Liver (tissue), 9 donors: Measurements from ENCODE around the gene ALK. TPM values are rescaled to one million over a fixed set of nuclear protein-coding genes. Genes with fewer than 3 reads are reported as not detected.

Source experiments
- DNase-seq: peaks from one replicate; pipeline ENCODE4 v3.0.0-alpha.2; 2017; ENCODE audit warnings: low spot score
- H3K27ac ChIP-seq, 2 donors: one replicate each; pipeline ENCODE4 v1.7.0; 2013; ENCODE audit warnings: inconsistent platforms in 2 of 2, low read length in 2 of 2, control low read depth in 1 of 2, low read depth in 1 of 2, mild to moderate bottlenecking in 1 of 2
- H3K27me3 ChIP-seq, 4 donors: one replicate each; pipeline versions ENCODE4 v1.6.1 to v1.7.0; 2013; ENCODE audit warnings: low read length in 3 of 4, inconsistent platforms in 1 of 4, mild to moderate bottlenecking in 1 of 4, moderate library complexity in 1 of 4; ENCODE audit not compliant: control insufficient read depth in 4 of 4, insufficient read depth in 4 of 4
- H3K36me3 ChIP-seq, 4 donors: one replicate each; pipeline versions ENCODE4 v1.6.1 to v1.7.0; 2013; ENCODE audit warnings: low read length in 3 of 4, mild to moderate bottlenecking in 3 of 4, low read depth in 1 of 4, moderate library complexity in 1 of 4; ENCODE audit not compliant: control insufficient read depth in 4 of 4, insufficient read depth in 3 of 4
- H3K4me1 ChIP-seq, 4 donors: one replicate each; pipeline versions ENCODE4 v1.6.1 to v1.7.0; 2013; ENCODE audit warnings: low read length in 3 of 4, mild to moderate bottlenecking in 3 of 4, moderate library complexity in 1 of 4; ENCODE audit not compliant: control insufficient read depth in 4 of 4, insufficient read depth in 4 of 4
- H3K4me3 ChIP-seq, 3 donors: one replicate each; pipeline versions ENCODE4 v1.6.1 to v1.7.0; 2013; ENCODE audit warnings: low read length in 3 of 3, control low read depth in 1 of 3, low read depth in 1 of 3, mild to moderate bottlenecking in 1 of 3
- H3K9ac ChIP-seq, 2 donors: one replicate each; pipeline ENCODE4 v1.7.0; 2013; ENCODE audit warnings: low read length in 2 of 2, mild to moderate bottlenecking in 2 of 2, moderate library complexity in 2 of 2, control low read depth in 1 of 2, low read depth in 1 of 2
- H3K9me3 ChIP-seq, 4 donors: one replicate each; pipeline versions ENCODE4 v1.6.1 to v1.7.0; 2013; ENCODE audit warnings: low read length in 3 of 4; ENCODE audit not compliant: control insufficient read depth in 4 of 4
- EGR1 ChIP-seq, 2 donors: IDR thresholded peaks; 2 replicates each; pipeline ENCODE4 v1.6.1; 2016 to 2018; ENCODE audit warnings: antibody characterized with exemption in 2 of 2, low read depth in 2 of 2
- FOXA1 ChIP-seq: IDR thresholded peaks from 2 replicates; pipeline ENCODE4 v1.6.1; 2016; ENCODE audit warnings: antibody characterized with exemption
- FOXA2 ChIP-seq: IDR thresholded peaks from 2 replicates; pipeline ENCODE4 v1.6.1; 2016; ENCODE audit warnings: antibody characterized with exemption
- HNF4A ChIP-seq, 2 donors: conservative IDR thresholded peaks; 2 replicates each; pipeline ENCODE4 v1.6.1; 2016; ENCODE audit warnings: antibody characterized with exemption in 2 of 2, mild to moderate bottlenecking in 2 of 2
- HNF4G ChIP-seq: IDR thresholded peaks from 2 replicates; pipeline ENCODE4 v1.6.1; 2016; ENCODE audit warnings: antibody characterized with exemption
- JUND ChIP-seq, 2 donors: IDR thresholded peaks; 2 replicates each; pipeline ENCODE4 v1.6.1; 2016; ENCODE audit warnings: antibody characterized with exemption in 2 of 2
- NR2F2 ChIP-seq: IDR thresholded peaks from 2 replicates; pipeline ENCODE4 v1.6.1; 2016; ENCODE audit warnings: antibody characterized with exemption
- RAD21 ChIP-seq, 2 donors: IDR thresholded peaks; 2 replicates each; pipeline ENCODE4 v1.6.1; 2016; ENCODE audit warnings: antibody characterized with exemption in 2 of 2, mild to moderate bottlenecking in 2 of 2
- RXRA ChIP-seq, 2 donors: IDR thresholded peaks; 2 replicates each; pipeline ENCODE4 v1.6.1; 2017 to 2018; ENCODE audit warnings: antibody characterized with exemption in 2 of 2, mild to moderate bottlenecking in 1 of 2
- SP1 ChIP-seq: IDR thresholded peaks from 2 replicates; pipeline ENCODE4 v1.6.1; 2018; ENCODE audit warnings: antibody characterized with exemption, mild to moderate bottlenecking
- YY1 ChIP-seq: IDR thresholded peaks from 2 replicates; pipeline ENCODE4 v1.6.1; 2016; ENCODE audit warnings: antibody characterized with exemption, mild to moderate bottlenecking
- WGBS: extraction: QIAGEN DNeasy Blood & Tissue Kit; methylation state at CpG from one replicate; pipeline ENCODE4 v1.1.7; 2013; 5-methylcytosine and 5-hydroxymethylcytosine counted together
- polyA plus RNA-seq, 2 donors: library from polyadenylated mRNA; stranded (reverse) in 1 of 2; unstranded in 1 of 2; fragments of 200-250 nt in 1 of 2; fragments of >200 nt in 1 of 2; fragmentation: Nextera tagmentation in 1 of 2; extraction: Ambion mirVana in 1 of 2; gene quantifications; one replicate each; pipeline versions ENCODE4 v1.2.1 to v1.2.3, GENCODE V29; 2013 to 2015
- total RNA-seq, 2 donors: library from RNA; depleted of rRNA; stranded (reverse); fragments of >200 nt; gene quantifications; one replicate each; pipeline ENCODE4 v1.2.3, GENCODE V29; 2014
- TF ChIP-seq, protein P1 (sequence below): IDR thresholded peaks from 2 replicates; pipeline ENCODE4 v1.6.1; 2016; ENCODE audit warnings: antibody characterized with exemption
- TF ChIP-seq, protein P2 (sequence below): IDR thresholded peaks from 2 replicates; pipeline ENCODE4 v1.6.1; 2016; ENCODE audit warnings: antibody characterized with exemption
- TF ChIP-seq, protein P3 (sequence below): fragments of 150-350 bp; IDR thresholded peaks from 2 replicates; pipeline ENCODE4 v1.5.1; 2017; ENCODE audit warnings: improper control_type of control experiment, low read depth, low read length; ENCODE audit not compliant: missing input control
- TF ChIP-seq, protein P4 (sequence below): IDR thresholded peaks from 2 replicates; pipeline ENCODE4 v1.6.1; 2016; ENCODE audit warnings: antibody characterized with exemption, mild to moderate bottlenecking
- TF ChIP-seq, protein P5 (sequence below): IDR thresholded peaks from 2 replicates; pipeline ENCODE4 v1.6.1; 2016; ENCODE audit warnings: antibody characterized with exemption
- donor health status: healthy.
- donor health status: healthy.
- donor health status: healthy.
- donor health status: healthy.
- donor health status: healthy.

The ALK gene
- total and polyA plus RNA-seq, 4 donors, result under 0.01 TPM; not detected in 3

DNA sequence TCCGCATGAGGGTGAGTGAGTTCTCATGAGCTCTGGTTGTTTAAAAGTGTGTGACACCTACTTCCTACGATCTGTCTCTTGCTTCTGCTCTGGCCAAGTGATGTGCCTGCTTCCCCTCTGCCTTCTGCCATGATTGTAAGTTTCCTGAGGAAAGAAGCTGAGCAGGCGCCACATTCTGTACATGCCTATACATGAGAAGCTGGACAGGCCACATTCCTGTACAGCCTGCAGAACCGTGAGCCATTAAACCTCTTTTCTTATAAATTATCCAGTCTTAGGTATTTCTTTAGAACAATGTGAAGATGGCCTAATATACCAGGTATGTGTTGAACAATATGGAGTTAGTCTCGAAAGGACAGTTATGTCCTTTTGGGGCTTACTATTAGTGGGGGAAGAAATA is 281.0 kb downstream of the ALK start:
- Histone ChIP-seq H3K4me3 (no peak overlapping the region), H3K9me3 (no peaks in the 10 kb centered on the region), H3K27ac (no peak overlapping the region), H3K27me3 (no peaks in the 10 kb centered on the region), H3K9ac (no peak overlapping the region), H3K36me3 (no peaks in the 10 kb centered on the region), H3K4me1 (no peaks in the 10 kb centered on the region)
- WGBS, result 67% methylated on average over 5 of the region's 5 CpGs
- TF ChIP-seq RAD21 (IDR thresholded peaks at IDR 0.05) (no peak), FOXA2 (no peak), HNF4A (conservative IDR thresholded peaks at IDR 0.05) (no peak), EGR1 (IDR thresholded peaks at IDR 0.05; ENCODE audit: low read depth in 2 of 2) (no peak), HNF4G (no peak)
- no peak for DNase-seq

DNA sequence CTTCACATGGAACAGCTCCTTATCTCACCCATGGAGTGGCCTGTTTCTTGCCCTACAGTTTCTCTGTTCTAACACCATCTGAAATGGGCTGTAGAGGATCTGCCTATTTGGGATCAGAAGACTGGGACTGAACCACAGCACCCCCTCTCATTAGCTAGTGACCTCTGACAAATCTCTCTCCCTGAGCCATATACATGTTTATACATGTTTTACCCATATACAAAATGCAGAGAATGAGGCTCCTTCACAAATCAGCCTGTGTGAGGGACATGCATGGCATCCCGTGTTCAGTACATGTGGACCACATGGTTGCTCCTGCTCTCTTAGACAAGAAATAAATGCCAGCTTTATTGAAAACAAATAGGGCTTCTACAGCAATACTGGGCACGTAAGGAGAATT is 282.7 kb downstream of the ALK start:
- Histone ChIP-seq H3K27me3 (no peaks in the 10 kb centered on the region), H3K9me3 (no peaks in the 10 kb centered on the region), H3K4me3 (no peak overlapping the region), H3K36me3 (no peaks in the 10 kb centered on the region), H3K27ac (no peak overlapping the region), H3K9ac (no peak overlapping the region), H3K4me1 (no peaks in the 10 kb centered on the region)
- TF ChIP-seq FOXA2 (no peak), YY1 (no peak), HNF4G (no peak), SP1 (no peak), NR2F2 (no peak), HNF4A (conservative IDR thresholded peaks at IDR 0.05) (no peak), FOXA1 (no peak), JUND (IDR thresholded peaks at IDR 0.05) (no peak), RAD21 (IDR thresholded peaks at IDR 0.05) (no peak), RXRA (IDR thresholded peaks at IDR 0.05) (no peak)
- TF ChIP-seq, protein P1, sequence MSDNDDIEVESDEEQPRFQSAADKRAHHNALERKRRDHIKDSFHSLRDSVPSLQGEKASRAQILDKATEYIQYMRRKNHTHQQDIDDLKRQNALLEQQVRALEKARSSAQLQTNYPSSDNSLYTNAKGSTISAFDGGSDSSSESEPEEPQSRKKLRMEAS, result no peak
- TF ChIP-seq, protein P2, sequence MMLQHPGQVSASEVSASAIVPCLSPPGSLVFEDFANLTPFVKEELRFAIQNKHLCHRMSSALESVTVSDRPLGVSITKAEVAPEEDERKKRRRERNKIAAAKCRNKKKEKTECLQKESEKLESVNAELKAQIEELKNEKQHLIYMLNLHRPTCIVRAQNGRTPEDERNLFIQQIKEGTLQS, result no peak
- TF ChIP-seq, protein P3, sequence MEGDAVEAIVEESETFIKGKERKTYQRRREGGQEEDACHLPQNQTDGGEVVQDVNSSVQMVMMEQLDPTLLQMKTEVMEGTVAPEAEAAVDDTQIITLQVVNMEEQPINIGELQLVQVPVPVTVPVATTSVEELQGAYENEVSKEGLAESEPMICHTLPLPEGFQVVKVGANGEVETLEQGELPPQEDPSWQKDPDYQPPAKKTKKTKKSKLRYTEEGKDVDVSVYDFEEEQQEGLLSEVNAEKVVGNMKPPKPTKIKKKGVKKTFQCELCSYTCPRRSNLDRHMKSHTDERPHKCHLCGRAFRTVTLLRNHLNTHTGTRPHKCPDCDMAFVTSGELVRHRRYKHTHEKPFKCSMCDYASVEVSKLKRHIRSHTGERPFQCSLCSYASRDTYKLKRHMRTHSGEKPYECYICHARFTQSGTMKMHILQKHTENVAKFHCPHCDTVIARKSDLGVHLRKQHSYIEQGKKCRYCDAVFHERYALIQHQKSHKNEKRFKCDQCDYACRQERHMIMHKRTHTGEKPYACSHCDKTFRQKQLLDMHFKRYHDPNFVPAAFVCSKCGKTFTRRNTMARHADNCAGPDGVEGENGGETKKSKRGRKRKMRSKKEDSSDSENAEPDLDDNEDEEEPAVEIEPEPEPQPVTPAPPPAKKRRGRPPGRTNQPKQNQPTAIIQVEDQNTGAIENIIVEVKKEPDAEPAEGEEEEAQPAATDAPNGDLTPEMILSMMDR, result no peak
- TF ChIP-seq, protein P4, sequence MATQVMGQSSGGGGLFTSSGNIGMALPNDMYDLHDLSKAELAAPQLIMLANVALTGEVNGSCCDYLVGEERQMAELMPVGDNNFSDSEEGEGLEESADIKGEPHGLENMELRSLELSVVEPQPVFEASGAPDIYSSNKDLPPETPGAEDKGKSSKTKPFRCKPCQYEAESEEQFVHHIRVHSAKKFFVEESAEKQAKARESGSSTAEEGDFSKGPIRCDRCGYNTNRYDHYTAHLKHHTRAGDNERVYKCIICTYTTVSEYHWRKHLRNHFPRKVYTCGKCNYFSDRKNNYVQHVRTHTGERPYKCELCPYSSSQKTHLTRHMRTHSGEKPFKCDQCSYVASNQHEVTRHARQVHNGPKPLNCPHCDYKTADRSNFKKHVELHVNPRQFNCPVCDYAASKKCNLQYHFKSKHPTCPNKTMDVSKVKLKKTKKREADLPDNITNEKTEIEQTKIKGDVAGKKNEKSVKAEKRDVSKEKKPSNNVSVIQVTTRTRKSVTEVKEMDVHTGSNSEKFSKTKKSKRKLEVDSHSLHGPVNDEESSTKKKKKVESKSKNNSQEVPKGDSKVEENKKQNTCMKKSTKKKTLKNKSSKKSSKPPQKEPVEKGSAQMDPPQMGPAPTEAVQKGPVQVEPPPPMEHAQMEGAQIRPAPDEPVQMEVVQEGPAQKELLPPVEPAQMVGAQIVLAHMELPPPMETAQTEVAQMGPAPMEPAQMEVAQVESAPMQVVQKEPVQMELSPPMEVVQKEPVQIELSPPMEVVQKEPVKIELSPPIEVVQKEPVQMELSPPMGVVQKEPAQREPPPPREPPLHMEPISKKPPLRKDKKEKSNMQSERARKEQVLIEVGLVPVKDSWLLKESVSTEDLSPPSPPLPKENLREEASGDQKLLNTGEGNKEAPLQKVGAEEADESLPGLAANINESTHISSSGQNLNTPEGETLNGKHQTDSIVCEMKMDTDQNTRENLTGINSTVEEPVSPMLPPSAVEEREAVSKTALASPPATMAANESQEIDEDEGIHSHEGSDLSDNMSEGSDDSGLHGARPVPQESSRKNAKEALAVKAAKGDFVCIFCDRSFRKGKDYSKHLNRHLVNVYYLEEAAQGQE, result no peak
- TF ChIP-seq, protein P5, sequence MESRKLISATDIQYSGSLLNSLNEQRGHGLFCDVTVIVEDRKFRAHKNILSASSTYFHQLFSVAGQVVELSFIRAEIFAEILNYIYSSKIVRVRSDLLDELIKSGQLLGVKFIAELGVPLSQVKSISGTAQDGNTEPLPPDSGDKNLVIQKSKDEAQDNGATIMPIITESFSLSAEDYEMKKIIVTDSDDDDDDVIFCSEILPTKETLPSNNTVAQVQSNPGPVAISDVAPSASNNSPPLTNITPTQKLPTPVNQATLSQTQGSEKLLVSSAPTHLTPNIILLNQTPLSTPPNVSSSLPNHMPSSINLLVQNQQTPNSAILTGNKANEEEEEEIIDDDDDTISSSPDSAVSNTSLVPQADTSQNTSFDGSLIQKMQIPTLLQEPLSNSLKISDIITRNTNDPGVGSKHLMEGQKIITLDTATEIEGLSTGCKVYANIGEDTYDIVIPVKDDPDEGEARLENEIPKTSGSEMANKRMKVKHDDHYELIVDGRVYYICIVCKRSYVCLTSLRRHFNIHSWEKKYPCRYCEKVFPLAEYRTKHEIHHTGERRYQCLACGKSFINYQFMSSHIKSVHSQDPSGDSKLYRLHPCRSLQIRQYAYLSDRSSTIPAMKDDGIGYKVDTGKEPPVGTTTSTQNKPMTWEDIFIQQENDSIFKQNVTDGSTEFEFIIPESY, result no peak
- 89% methylated on average over 2 of the region's 2 CpGs for WGBS
- DNase-seq, result no peak
